ENCODE data around the gene EXOC6B. TPM values are rescaled to one million over a fixed set of nuclear protein-coding genes. Genes with fewer than 3 reads are reported as not detected.

The EXOC6B gene
- total RNA-seq, 1 experiment from 2014 or later: 40.1 TPM

GRCh38 chr2:72779495-72779894 is 46.3 kb downstream of the EXOC6B start:
- Histone ChIP-seq H3K27me3 (ENCODE audit: insufficient read depth, low read length) (no peaks in the 10 kb centered on the region), H2BK5ac (ENCODE audit: insufficient read length, low read length) (no peak overlapping the region), H3K79me1 (ENCODE audit: insufficient read depth, low read depth, low read length, poor library complexity, severe bottlenecking) (no peaks in the 10 kb centered on the region), H2BK20ac (ENCODE audit: low read depth, low read length, poor library complexity, severe bottlenecking) (no peak overlapping the region), H2BK120ac (ENCODE audit: low read depth, low read length, poor library complexity, severe bottlenecking) (no peak overlapping the region), H2AFZ (ENCODE audit: low read length) (no peak overlapping the region), H4K8ac (replicated peaks; ENCODE audit: insufficient read length, low read depth, low read length) (no peak overlapping the region), H3K9me3 (ENCODE audit: control insufficient read depth, low read depth, low read length) (no peaks in the 10 kb centered on the region), H4K91ac (ENCODE audit: insufficient read length, low read depth, low read length) (no peak overlapping the region), H3K56ac (ENCODE audit: insufficient read length, low read depth, low read length) (no peak overlapping the region), H3K18ac (ENCODE audit: insufficient read length, low read depth, low read length) (no peak overlapping the region), H2AK5ac (ENCODE audit: insufficient read length, low read length) (no peak overlapping the region), H3K79me2 (ENCODE audit: insufficient read depth, low read length) (peaks cover 2% of the 10 kb centered on the region; the same call in 1 of the 2 replicates), H4K5ac (ENCODE audit: insufficient read length, low read depth, low read length) (no peak overlapping the region), H3K4me2 (ENCODE audit: insufficient read depth, insufficient read length, low read length) (no peak overlapping the region), H3K14ac (ENCODE audit: insufficient read depth, low read length) (no peak overlapping the region), H2BK15ac (ENCODE audit: low read depth, low read length) (no peak overlapping the region), H3K9ac (ENCODE audit: extremely low read depth, insufficient read length, low read length) (no peak overlapping the region), H3K23ac (ENCODE audit: insufficient read length, low read depth, low read length) (no peak overlapping the region), H2BK12ac (ENCODE audit: insufficient read length, low read depth, low read length) (no peak overlapping the region), H3K4ac (ENCODE audit: low read depth, low read length) (no peak overlapping the region), H3K23me2 (ENCODE audit: insufficient read length, low read depth, low read length, poor library complexity, severe bottlenecking) (no peaks in the 10 kb centered on the region), H4K20me1 (ENCODE audit: control insufficient read depth, insufficient read depth, insufficient read length) (no peaks in the 10 kb centered on the region), H3T11ph (ENCODE audit: low read length) (no peak overlapping the region), H3K4me1 (ENCODE audit: insufficient read depth, low read length) (no peaks in the 10 kb centered on the region; the same call in 1 of the 2 replicates), H3K27ac (ENCODE audit: insufficient read length, low read depth, low read length) (no peak overlapping the region)
- H3K4me3 Mint-ChIP-seq: no peak overlapping the region
- no peak for DNase-seq
- H3K27me3 Mint-ChIP-seq (ENCODE audit: low read depth): no peaks in the 10 kb centered on the region
- H3K27ac Mint-ChIP-seq: no peak overlapping the region
- no peak for TF ChIP-seq CTCF (conservative IDR thresholded peaks at IDR 0.05)
- peaks cover 7 to 18% (median 15%) of the 10 kb centered on the region in 3 experiments for H3K36me3 Mint-ChIP-seq (ENCODE audit: insufficient read depth in 1 of 3, low read depth in 3 of 3)
- H3K4me1 Mint-ChIP-seq: peaks cover 20 to 22% of the 10 kb centered on the region in 2 experiments
- whole genome bisulfite sequencing (ENCODE audit: extremely low coverage, insufficient read length, low lambda C conversion rate): no CpG with 5 or more reads among the region's 2 CpGs
- peaks cover 5 to 7% of the 10 kb centered on the region in 2 experiments for H3K9me3 Mint-ChIP-seq
